Measurements from ENCODE around the gene NRXN3. TPM values are rescaled to one million over a fixed set of nuclear protein-coding genes. Genes with fewer than 3 reads are reported as not detected.
A peak's percentile ranks its signal among the peaks of the same experiment; 100 is the strongest.

The NRXN3 gene
- total RNA-seq, 1 experiment from 2014 or later = not detected

DNA sequence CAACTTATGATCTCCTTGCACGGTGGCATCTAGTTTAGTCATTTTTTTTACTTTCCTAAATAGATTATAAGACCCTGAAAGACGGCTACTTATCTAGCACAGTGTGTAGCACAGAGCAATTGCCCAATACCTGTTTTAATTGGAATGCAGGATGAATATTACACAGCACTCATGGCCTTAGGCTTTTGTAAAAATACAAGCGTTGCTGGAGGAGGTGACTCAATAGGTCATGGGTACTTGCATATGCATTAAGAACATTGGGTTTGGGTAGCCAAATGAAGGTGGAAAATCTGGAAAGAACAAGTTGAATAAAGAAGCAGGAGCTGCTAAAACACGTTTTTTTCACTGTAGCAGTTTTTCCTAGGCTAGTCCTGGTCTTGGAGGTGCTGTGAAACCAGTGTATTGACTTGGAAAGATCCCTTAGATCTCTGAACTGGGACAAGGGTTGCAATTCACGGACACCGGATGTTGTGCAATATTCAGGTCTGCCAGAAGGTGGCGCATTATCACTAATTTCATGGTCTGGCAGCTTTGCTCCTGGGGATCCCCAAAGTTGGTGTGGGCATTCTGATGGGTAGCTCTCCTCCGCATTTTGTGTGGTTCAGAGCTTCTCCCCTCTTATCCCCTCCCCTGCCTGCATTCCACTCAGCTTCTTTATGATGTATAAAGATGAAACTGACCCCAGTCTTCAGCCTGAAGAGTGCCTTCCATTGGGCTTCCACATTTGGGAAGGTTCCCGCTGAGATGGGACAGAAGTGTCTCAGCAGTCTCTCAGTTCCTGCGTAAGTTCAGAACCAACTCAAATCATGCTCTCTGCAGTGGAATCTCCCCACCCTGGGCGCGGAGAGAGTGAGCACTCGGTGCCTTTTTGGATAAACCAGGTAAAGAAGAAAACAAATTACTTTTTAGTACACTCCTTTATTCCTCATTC lies 278.3 kb downstream of the NRXN3 start:
- no peak overlapping the region for H3K27ac ChIP-seq
- BruUV-seq (replicated peaks) = no TSS peak
- H2AFZ ChIP-seq = no peak overlapping the region
- no peaks in the 10 kb centered on the region for H3K9me3 ChIP-seq (ENCODE audit: insufficient read depth, low read depth)
- H3K4me2 ChIP-seq = no peak overlapping the region
- no peaks in the 10 kb centered on the region for H4K20me1 ChIP-seq (ENCODE audit: insufficient read depth)
- no peak overlapping the region for H3K4me3 ChIP-seq
- H3K4me1 ChIP-seq (replicated peaks; ENCODE audit: insufficient read depth) = no peaks in the 10 kb centered on the region
- intact Hi-C loops (cut with micrococcal nuclease; ENCODE audit: unreplicated experiment) = loop anchor here (1.0 kb wide), 1 partner anchor 150 kb away; no protein-coding TSS in a partner anchor
- CTCF ChIA-PET = no interaction called here
- H3K36me3 ChIP-seq (ENCODE audit: low read depth) = no peaks in the 10 kb centered on the region
- TF ChIP-seq, protein P1, sequence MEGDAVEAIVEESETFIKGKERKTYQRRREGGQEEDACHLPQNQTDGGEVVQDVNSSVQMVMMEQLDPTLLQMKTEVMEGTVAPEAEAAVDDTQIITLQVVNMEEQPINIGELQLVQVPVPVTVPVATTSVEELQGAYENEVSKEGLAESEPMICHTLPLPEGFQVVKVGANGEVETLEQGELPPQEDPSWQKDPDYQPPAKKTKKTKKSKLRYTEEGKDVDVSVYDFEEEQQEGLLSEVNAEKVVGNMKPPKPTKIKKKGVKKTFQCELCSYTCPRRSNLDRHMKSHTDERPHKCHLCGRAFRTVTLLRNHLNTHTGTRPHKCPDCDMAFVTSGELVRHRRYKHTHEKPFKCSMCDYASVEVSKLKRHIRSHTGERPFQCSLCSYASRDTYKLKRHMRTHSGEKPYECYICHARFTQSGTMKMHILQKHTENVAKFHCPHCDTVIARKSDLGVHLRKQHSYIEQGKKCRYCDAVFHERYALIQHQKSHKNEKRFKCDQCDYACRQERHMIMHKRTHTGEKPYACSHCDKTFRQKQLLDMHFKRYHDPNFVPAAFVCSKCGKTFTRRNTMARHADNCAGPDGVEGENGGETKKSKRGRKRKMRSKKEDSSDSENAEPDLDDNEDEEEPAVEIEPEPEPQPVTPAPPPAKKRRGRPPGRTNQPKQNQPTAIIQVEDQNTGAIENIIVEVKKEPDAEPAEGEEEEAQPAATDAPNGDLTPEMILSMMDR (conservative IDR thresholded peaks at IDR 0.05) = peak; percentile 71
- no peak for TF ChIP-seq EZH2 (IDR thresholded peaks at IDR 0.05; ENCODE audit: low read depth)
- H3K9me2 ChIP-seq (ENCODE audit: insufficient read depth) = no peaks in the 10 kb centered on the region
- POLR2A ChIA-PET (ENCODE audit: unreplicated experiment) = no interaction called here
- no peaks in the 10 kb centered on the region for H3K27me3 ChIP-seq (ENCODE audit: insufficient read depth, low read depth)
- no peaks in the 10 kb centered on the region for H3F3A ChIP-seq (ENCODE audit: insufficient read depth, low read depth)
- no peaks in the 10 kb centered on the region for H3K79me2 ChIP-seq (ENCODE audit: low read depth)
- peak; percentile 25 to 37 for DNase-seq

DNA sequence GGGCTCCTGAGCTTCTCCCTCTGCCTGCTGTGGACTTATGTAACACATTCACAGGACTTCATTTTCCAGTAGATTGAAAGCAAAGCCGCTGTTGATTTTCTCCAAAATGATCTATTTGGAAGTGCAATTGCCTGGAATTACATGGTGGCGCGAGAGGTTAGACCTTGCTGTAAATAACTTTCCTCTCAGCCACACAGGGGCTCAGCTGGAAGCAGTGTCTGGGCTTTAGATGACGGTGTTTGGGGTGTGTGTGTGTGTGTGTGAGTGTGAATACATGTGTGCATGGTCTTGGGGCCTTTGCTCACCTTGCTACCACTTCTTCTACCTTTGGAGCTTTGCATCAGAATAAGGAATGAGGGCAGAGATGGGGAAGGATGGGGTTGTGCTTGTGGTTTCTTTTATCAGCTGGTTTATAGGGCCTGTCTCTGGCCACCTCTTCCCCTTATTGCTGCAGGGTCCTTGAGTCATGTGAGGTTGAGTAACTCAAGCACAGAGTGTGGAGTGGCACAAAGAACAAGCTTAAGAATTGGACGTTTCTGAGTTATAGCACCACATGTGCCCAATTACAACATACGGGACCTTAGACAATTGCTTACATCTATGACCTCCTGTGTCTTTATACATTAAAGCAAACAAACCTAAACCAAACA lies 280.6 kb downstream of the NRXN3 start:
- POLR2A ChIA-PET (ENCODE audit: unreplicated experiment) = no interaction called here
- no peaks in the 10 kb centered on the region for H3K79me2 ChIP-seq (ENCODE audit: low read depth)
- intact Hi-C loops (cut with micrococcal nuclease; ENCODE audit: unreplicated experiment) = no loop called here
- H3K4me2 ChIP-seq = no peak overlapping the region
- no peak overlapping the region for H3K4me3 ChIP-seq
- H3K27me3 ChIP-seq (ENCODE audit: insufficient read depth, low read depth) = peaks cover 2% of the 10 kb centered on the region; the same call in 1 of the 2 replicates
- TF ChIP-seq, protein P1 (conservative IDR thresholded peaks at IDR 0.05) = no peak
- no peak for TF ChIP-seq EZH2 (IDR thresholded peaks at IDR 0.05; ENCODE audit: low read depth)
- CTCF ChIA-PET = no interaction called here
- H3K36me3 ChIP-seq (ENCODE audit: low read depth) = no peaks in the 10 kb centered on the region
- H2AFZ ChIP-seq = no peak overlapping the region
- no peak overlapping the region for H3K27ac ChIP-seq
- no peaks in the 10 kb centered on the region for H3K9me2 ChIP-seq (ENCODE audit: insufficient read depth)
- BruUV-seq (replicated peaks) = no TSS peak
- H4K20me1 ChIP-seq (ENCODE audit: insufficient read depth) = no peaks in the 10 kb centered on the region
- no peak for DNase-seq
- no peaks in the 10 kb centered on the region for H3K4me1 ChIP-seq (replicated peaks; ENCODE audit: insufficient read depth)
- H3F3A ChIP-seq (ENCODE audit: insufficient read depth, low read depth) = no peaks in the 10 kb centered on the region
- H3K9me3 ChIP-seq (ENCODE audit: insufficient read depth, low read depth) = no peaks in the 10 kb centered on the region

DNA sequence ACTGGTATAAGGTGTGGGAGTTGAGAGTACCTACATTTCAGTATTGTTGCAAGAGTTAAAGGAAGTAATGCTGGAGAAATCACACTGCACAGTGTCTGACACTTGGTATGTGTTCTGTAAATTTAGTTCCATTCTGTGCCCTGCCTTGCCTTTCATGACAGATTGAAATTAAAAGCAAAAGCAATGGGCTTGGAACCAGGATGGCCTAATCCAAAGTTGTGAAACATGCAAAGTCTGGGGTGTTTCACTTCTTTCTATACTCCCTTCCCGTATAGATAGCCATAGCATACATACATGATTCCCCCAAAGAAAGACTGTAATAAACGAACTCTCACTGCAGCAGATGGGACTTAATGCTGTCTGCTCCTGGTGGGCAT lies 281.1 kb downstream of the NRXN3 start:
- H3K9me2 ChIP-seq (ENCODE audit: insufficient read depth) = no peaks in the 10 kb centered on the region
- no peaks in the 10 kb centered on the region for H3K36me3 ChIP-seq (ENCODE audit: low read depth)
- H3K4me3 ChIP-seq = no peak overlapping the region
- ChIA-PET CTCF (no interaction called here), POLR2A (ENCODE audit: unreplicated experiment) (no interaction called here)
- no peak overlapping the region for H3K4me2 ChIP-seq
- peaks cover 6% of the 10 kb centered on the region; the same call in 1 of the 2 replicates for H3K27me3 ChIP-seq (ENCODE audit: insufficient read depth, low read depth)
- intact Hi-C loops (cut with micrococcal nuclease; ENCODE audit: unreplicated experiment) = no loop called here
- BruUV-seq (replicated peaks) = no TSS peak
- no peaks in the 10 kb centered on the region for H3F3A ChIP-seq (ENCODE audit: insufficient read depth, low read depth)
- H3K9me3 ChIP-seq (ENCODE audit: insufficient read depth, low read depth) = no peaks in the 10 kb centered on the region
- no peak for DNase-seq
- TF ChIP-seq, protein P1 (conservative IDR thresholded peaks at IDR 0.05) = no peak
- TF ChIP-seq EZH2 (IDR thresholded peaks at IDR 0.05; ENCODE audit: low read depth) = no peak
- no peak overlapping the region for H3K27ac ChIP-seq
- no peaks in the 10 kb centered on the region for H4K20me1 ChIP-seq (ENCODE audit: insufficient read depth)
- H3K4me1 ChIP-seq (replicated peaks; ENCODE audit: insufficient read depth) = no peaks in the 10 kb centered on the region
- H3K79me2 ChIP-seq (ENCODE audit: low read depth) = no peaks in the 10 kb centered on the region
- H2AFZ ChIP-seq = no peak overlapping the region

All from PC-9 (cell line).